BE2C (cell line): ENCODE measurements around the gene LHPP.

Experiments
- DNase-seq: peaks from one replicate; pipeline ENCODE4 v3.0.0-alpha.2; 2020
- H3K27me3 ChIP-seq: fragments of 250-450 bp; sonication (Bioruptor Pico); 2 replicates; pipeline ENCODE4 v1.5.1; 2020; ENCODE audit warnings: mild to moderate bottlenecking
- H3K36me3 ChIP-seq: fragments of 250-450 bp; sonication (Bioruptor Pico); 2 replicates; pipeline ENCODE4 v1.5.1; 2020; ENCODE audit warnings: mild to moderate bottlenecking
- H3K4me1 ChIP-seq: fragments of 250-450 bp; sonication (Bioruptor Pico); 2 replicates; pipeline ENCODE4 v1.5.1; 2020
- H3K4me3 ChIP-seq: 2 replicates; pipeline ENCODE4 v1.5.1; 2011; ENCODE audit warnings: low read depth, low read length
- H3K9me3 ChIP-seq: fragments of 250-450 bp; sonication (Bioruptor Pico); 2 replicates; pipeline ENCODE4 v1.5.1; 2020
- TF ChIP-seq, protein P1 (sequence below): IDR thresholded peaks from 2 replicates; pipeline ENCODE4 v1.5.1; 2012; ENCODE audit warnings: mild to moderate bottlenecking, low read depth, low read length

Gene LHPP

DNA sequence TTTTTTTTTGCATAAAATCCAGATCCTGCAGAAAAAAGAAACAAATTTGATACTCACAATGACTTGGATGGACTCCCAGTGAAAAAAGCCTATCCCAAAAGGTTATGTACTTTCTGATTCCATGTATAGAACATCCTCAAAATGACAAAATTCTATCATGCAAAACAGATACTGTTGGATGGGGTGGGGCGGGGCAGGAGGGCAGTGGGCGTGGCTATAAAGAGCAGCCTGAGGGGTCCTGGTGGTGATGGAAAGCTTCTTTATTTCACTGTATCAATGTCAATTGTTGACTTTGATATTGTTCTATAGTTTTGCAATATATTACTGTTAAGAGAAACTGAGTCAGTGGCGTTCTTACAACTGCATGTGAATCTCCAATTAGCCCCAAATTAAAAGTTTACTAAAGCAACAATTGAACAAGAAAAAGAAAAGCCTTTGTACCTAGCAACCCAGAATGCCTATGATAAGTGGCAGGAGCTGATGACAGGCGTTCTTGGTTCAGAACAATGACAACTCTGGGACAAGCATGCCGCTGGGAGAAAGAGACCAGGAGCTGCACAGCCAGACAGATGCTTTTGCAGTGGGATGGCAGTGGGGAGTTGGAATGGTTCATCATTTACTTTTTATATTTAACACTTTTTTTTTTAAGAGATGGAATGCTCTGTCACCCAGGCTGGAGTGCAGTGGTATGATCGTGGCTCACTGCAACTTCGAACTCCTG is 101.9 kb downstream of the LHPP start:
- no peak overlapping the region for H3K4me3 ChIP-seq
- TF ChIP-seq, protein P1, sequence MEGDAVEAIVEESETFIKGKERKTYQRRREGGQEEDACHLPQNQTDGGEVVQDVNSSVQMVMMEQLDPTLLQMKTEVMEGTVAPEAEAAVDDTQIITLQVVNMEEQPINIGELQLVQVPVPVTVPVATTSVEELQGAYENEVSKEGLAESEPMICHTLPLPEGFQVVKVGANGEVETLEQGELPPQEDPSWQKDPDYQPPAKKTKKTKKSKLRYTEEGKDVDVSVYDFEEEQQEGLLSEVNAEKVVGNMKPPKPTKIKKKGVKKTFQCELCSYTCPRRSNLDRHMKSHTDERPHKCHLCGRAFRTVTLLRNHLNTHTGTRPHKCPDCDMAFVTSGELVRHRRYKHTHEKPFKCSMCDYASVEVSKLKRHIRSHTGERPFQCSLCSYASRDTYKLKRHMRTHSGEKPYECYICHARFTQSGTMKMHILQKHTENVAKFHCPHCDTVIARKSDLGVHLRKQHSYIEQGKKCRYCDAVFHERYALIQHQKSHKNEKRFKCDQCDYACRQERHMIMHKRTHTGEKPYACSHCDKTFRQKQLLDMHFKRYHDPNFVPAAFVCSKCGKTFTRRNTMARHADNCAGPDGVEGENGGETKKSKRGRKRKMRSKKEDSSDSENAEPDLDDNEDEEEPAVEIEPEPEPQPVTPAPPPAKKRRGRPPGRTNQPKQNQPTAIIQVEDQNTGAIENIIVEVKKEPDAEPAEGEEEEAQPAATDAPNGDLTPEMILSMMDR = no peak

DNA sequence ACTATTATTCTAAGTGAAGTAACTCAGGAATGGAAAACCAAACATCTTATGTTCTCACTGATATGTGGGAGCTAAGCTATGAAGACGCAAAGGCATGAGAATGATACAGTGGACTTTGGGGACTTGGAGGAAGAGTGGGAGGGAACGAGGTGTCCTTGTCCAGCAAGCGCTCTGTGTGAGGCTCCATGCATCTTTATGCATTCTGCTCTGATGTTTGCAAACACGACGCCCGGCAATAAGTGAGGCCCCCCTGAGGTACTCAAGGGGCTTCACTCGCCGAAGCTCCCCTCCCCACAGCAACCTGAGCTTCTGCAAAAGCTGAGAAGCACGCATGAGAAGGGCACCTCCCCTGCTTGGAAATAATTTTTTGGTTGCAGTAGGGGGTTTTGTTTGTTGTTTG is 103.3 kb downstream of the LHPP start:
- Histone ChIP-seq H3K36me3 (no peaks in the 10 kb centered on the region), H3K9me3 (no peaks in the 10 kb centered on the region), H3K27me3 (no peaks in the 10 kb centered on the region), H3K4me3 (no peak overlapping the region), H3K4me1 (no peaks in the 10 kb centered on the region)
- TF ChIP-seq, protein P1 = no peak
- DNase-seq = no peak

More for the DNA sequence above, 101.9 kb downstream of the LHPP start:
- DNase-seq = no peak
- Histone ChIP-seq H3K27me3 (no peaks in the 10 kb centered on the region), H3K9me3 (no peaks in the 10 kb centered on the region), H3K4me1 (no peaks in the 10 kb centered on the region), H3K36me3 (no peaks in the 10 kb centered on the region)

DNA sequence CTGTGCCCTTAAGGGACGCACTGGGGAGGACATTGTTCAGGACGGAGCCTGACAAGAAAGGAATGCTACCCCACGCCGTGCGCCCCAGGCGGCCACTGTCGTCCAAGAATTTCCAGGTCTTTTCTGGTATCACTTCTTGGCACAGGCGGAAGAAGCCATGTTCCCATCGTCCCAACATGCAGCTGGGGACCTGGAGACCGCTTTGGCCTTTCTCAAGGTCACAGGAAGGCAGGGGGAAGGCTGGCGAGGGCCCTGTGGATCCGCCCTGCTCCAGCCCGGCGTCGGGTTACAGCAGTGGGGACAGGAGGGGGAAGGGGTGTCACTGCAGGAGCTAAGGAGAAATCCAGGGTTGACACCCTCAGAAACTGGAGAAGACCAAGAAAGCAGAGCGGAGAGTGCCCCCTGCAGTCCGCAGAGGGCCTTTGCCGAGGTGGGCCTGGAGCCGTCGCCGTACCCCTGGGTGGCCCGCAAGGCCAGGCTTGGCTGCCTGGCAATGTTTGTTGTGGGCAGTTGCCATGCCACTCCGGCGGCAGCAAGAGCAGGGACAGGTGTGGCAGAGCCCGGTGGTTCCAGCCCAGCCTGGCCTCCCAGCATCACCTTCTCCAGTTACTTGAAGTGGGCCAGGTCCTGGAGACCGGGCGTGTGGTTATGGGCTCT is 104.1 kb downstream of the LHPP start:
- no peaks in the 10 kb centered on the region for H3K27me3 ChIP-seq
- no peaks in the 10 kb centered on the region for H3K36me3 ChIP-seq
- no peak overlapping the region for H3K4me3 ChIP-seq
- TF ChIP-seq, protein P1 = peak; percentile 36
- no peaks in the 10 kb centered on the region for H3K9me3 ChIP-seq
- DNase-seq = no peak
- no peaks in the 10 kb centered on the region for H3K4me1 ChIP-seq

DNA sequence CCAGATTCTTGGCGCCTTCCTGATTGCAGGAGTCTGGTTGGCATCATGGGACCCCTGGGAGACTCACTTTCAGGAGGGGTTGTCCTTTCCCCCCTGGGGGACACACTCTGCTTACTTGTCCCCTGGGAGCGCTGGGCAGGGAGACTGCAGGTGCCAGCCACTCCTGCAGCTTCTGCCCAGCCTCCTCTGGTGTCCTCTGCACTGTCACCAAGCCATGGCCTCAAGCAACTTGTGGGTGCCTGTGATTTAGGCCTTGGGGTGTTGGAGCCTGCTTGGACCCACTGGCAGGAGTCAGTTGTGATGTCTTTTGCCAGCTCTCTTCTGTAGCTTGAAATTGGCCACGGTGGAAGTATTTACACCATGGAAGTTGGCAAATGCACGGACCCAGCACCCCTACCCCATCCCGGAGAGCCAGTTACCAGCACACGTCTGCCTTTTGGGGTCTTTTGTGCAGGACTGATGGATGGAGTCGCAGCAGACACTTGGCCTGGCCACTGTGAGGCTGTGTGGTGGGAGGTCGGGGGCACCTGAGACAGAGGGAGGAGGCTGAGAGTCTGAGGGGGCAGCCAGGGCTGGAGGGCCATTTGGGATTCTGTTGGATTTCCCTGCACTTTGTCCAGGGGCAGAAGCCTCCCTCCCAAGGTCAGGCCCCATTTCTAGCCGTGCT is 104.7 kb downstream of the LHPP start:
- Histone ChIP-seq H3K9me3 (no peaks in the 10 kb centered on the region), H3K27me3 (no peaks in the 10 kb centered on the region), H3K4me3 (no peak overlapping the region), H3K4me1 (no peaks in the 10 kb centered on the region), H3K36me3 (no peaks in the 10 kb centered on the region)
- DNase-seq = no peak
- TF ChIP-seq, protein P1 = no peak

DNA sequence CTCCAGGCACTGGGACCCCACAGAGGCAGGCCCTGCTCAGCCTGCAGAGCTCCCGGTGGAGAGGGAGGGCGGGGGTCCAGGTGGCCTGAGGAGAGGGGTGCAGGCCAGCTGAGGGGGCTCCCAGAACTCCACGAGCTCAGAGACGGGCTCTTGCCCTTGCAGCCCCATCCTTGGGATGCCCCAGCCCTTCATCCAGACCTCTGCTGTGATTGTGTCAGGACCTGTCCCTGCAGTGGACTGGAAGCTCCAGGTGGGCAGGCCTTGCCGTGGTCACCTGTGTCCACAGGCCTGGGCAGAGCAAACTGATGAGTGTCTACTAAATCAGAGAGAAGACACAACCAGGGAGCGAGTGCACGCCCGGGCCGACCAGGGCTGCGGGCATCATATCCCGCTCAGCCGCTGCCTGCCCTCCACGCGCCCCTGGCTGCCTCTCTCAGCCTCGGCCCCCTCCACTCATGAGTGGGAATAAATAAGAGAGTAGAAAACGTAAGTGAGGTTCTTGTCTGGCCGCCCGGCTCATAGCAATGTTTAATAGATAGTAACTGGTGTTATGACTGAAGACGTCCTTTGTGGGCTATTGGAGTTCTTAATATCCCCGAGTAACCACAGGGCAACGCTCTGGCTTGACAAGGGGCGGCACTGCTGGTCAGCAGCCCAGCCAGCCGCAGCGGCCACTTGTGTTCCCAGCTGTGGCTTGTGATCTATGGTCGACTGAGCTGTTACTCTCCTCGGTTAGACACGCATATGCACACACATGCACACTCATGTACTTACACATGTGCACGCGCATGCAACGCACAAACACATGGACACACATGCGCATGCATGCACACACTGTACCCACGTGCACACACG is 105.6 kb downstream of the LHPP start:
- TF ChIP-seq, protein P1 = no peak
- Histone ChIP-seq H3K4me3 (no peak overlapping the region), H3K4me1 (no peaks in the 10 kb centered on the region), H3K27me3 (no peaks in the 10 kb centered on the region), H3K36me3 (no peaks in the 10 kb centered on the region), H3K9me3 (no peaks in the 10 kb centered on the region)
- DNase-seq = no peak
